A549 treated with DMSO at 1 μM for 4 hours (cell line): ENCODE results near the gene OBP2B. TPM values are rescaled to one million over a fixed set of nuclear protein-coding genes. Genes with fewer than 3 reads are reported as not detected.

Experiments used
- total RNA-seq: library from RNA; stranded (reverse); fragments of 200-300 nt; extraction: Qiagen RNA extraction; gene quantifications from 5 replicates; pipeline ENCODE4 v1.2.3, GENCODE V29; 2022; ENCODE audit warnings: low read depth

OBP2B gene, protein sequence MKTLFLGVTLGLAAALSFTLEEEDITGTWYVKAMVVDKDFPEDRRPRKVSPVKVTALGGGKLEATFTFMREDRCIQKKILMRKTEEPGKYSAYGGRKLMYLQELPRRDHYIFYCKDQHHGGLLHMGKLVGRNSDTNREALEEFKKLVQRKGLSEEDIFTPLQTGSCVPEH
- not detected in 5 replicates for total RNA-seq

GRCh38 chr9:133208880-133209300 lies at the start of gene OBP2B:
TSS of gene OBP2B (minus strand) at chr9:133209250. CDS start at chr9:133209199, 51 bp downstream.

GRCh38 chr9:133163504-133164172 lies 45.4 kb downstream of the OBP2B start, which contains the start of gene GBGT1:
TSS of gene GBGT1 (minus strand) at chr9:133163914. CDS start at chr9:133162412, 1,502 bp downstream.

Other genes with a start within 250 kb of the OBP2B start
- gene GFI1B, start 230.6 kb downstream of the OBP2B start, total RNA-seq: 0.06 to 0.15 TPM (median 0.06 TPM) in 3 of 5 replicates, not detected in the others
- 63.7 to 72.7 TPM (median 68.3 TPM) in 5 replicates for gene GTF3C5, start 178.3 kb downstream of the OBP2B start, total RNA-seq
- 0.38 to 1.0 TPM (median 0.65 TPM) in 5 replicates for gene CEL, start 147.3 kb downstream of the OBP2B start, total RNA-seq
- gene RALGDS, start 88.0 kb downstream of the OBP2B start, total RNA-seq: 24.4 to 27.8 TPM (median 25.1 TPM) in 5 replicates
- 1.7 to 3.4 TPM (median 2.4 TPM) in 5 replicates for gene GBGT1, start 45.3 kb downstream of the OBP2B start, total RNA-seq
- not detected in 5 replicates for gene ABO, start 66.0 kb upstream of the OBP2B start, total RNA-seq
- gene SURF6, start 126.9 kb upstream of the OBP2B start, total RNA-seq: 21.9 to 29.2 TPM (median 25.7 TPM) in 5 replicates
- gene MED22, start 138.9 kb upstream of the OBP2B start, total RNA-seq: 25.4 to 31.8 TPM (median 30.0 TPM) in 5 replicates
- gene RPL7A, start 139.0 kb upstream of the OBP2B start, total RNA-seq: 3,238 to 3,462 TPM (median 3,433 TPM) in 5 replicates
- 40.7 to 46.1 TPM (median 43.4 TPM) in 5 replicates for gene SURF1, start 147.2 kb upstream of the OBP2B start, total RNA-seq
- 41.1 to 54.3 TPM (median 46.6 TPM) in 5 replicates for gene SURF2, start 147.3 kb upstream of the OBP2B start, total RNA-seq
- gene SURF4, start 166.8 kb upstream of the OBP2B start, total RNA-seq: 190 to 220 TPM (median 208 TPM) in 5 replicates
- 0.55 to 1.5 TPM (median 1.1 TPM) in 5 replicates for gene STKLD1, start 167.1 kb upstream of the OBP2B start, total RNA-seq
- gene REXO4, start 208.8 kb upstream of the OBP2B start, total RNA-seq: 28.7 to 41.2 TPM (median 37.6 TPM) in 5 replicates
- 0.49 to 0.82 TPM (median 0.52 TPM) in 5 replicates for gene ADAMTS13, start 213.1 kb upstream of the OBP2B start, total RNA-seq